IPS-15b (cell line): ENCODE measurements around the gene SLC38A10.

Source experiments
- H3K27me3 ChIP-seq: one replicate; pipeline ENCODE4 v1.6.1; 2013; ENCODE audit warnings: low read length; ENCODE audit not compliant: control insufficient read depth, insufficient read depth
- H3K36me3 ChIP-seq: one replicate; pipeline ENCODE4 v1.6.1; 2013; ENCODE audit warnings: low read length; ENCODE audit not compliant: control insufficient read depth, insufficient read depth
- H3K4me1 ChIP-seq: one replicate; pipeline ENCODE4 v1.6.1; 2013; ENCODE audit warnings: mild to moderate bottlenecking, low read length; ENCODE audit not compliant: control insufficient read depth, insufficient read depth
- H3K4me3 ChIP-seq: one replicate; pipeline ENCODE4 v1.5.1; 2013; ENCODE audit warnings: low read depth, low read length
- H3K9ac ChIP-seq: one replicate; pipeline ENCODE4 v1.6.1; 2013; ENCODE audit warnings: low read depth, mild to moderate bottlenecking, low read length
- H3K9me3 ChIP-seq: one replicate; pipeline ENCODE4 v1.6.1; 2013; ENCODE audit warnings: mild to moderate bottlenecking, low read length; ENCODE audit not compliant: control insufficient read depth, insufficient read depth

Gene SLC38A10

GRCh38 chr17:81298991-81299738, 4.1 kb upstream of the SLC38A10 start:
- Histone ChIP-seq H3K27me3 (no peaks in the 10 kb centered on the region), H3K4me3 (no peak overlapping the region), H3K36me3 (no peaks in the 10 kb centered on the region), H3K9ac (no peak overlapping the region), H3K4me1 (no peaks in the 10 kb centered on the region), H3K9me3 (no peaks in the 10 kb centered on the region)

- no peaks in the 10 kb centered on the region for H3K9me3 ChIP-seq
- H3K4me3 ChIP-seq: no peak overlapping the region
- no peak overlapping the region for H3K9ac ChIP-seq
- H3K36me3 ChIP-seq: no peaks in the 10 kb centered on the region
- H3K4me1 ChIP-seq: no peaks in the 10 kb centered on the region
- no peaks in the 10 kb centered on the region for H3K27me3 ChIP-seq
These were observed 3.4 kb upstream of the SLC38A10 start for GRCh38 chr17:81298325-81298990.

GRCh38 chr17:81295676-81296381, 722 bp upstream of the SLC38A10 start:
- Histone ChIP-seq H3K9me3 (no peaks in the 10 kb centered on the region), H3K36me3 (no peaks in the 10 kb centered on the region), H3K4me3 (peak overlapping the region; percentile 75), H3K27me3 (no peaks in the 10 kb centered on the region), H3K9ac (peak overlapping the region; percentile 73), H3K4me1 (no peaks in the 10 kb centered on the region)

- Histone ChIP-seq H3K4me3 (peak overlapping the region; percentile 75), H3K36me3 (no peaks in the 10 kb centered on the region), H3K9me3 (no peaks in the 10 kb centered on the region), H3K4me1 (no peaks in the 10 kb centered on the region), H3K9ac (peak overlapping the region; percentile 87), H3K27me3 (no peaks in the 10 kb centered on the region)
These were observed 536 bp downstream of the SLC38A10 start for GRCh38 chr17:81294512-81295030.

- Histone ChIP-seq H3K9ac (no peak overlapping the region), H3K27me3 (no peaks in the 10 kb centered on the region), H3K4me3 (no peak overlapping the region), H3K4me1 (no peaks in the 10 kb centered on the region), H3K36me3 (peaks cover 10% of the 10 kb centered on the region), H3K9me3 (no peaks in the 10 kb centered on the region)
These were observed 2.7 kb downstream of the SLC38A10 start for GRCh38 chr17:81292450-81292849.

- H3K4me1 ChIP-seq: no peaks in the 10 kb centered on the region
- H3K4me3 ChIP-seq: no peak overlapping the region
- H3K9me3 ChIP-seq: no peaks in the 10 kb centered on the region
- no peaks in the 10 kb centered on the region for H3K27me3 ChIP-seq
- H3K9ac ChIP-seq: no peak overlapping the region
- peaks cover 10% of the 10 kb centered on the region for H3K36me3 ChIP-seq
These were observed 3.4 kb downstream of the SLC38A10 start for GRCh38 chr17:81291662-81292061.

GRCh38 chr17:81290230-81290629, 4.9 kb downstream of the SLC38A10 start:
- Histone ChIP-seq H3K9me3 (no peaks in the 10 kb centered on the region), H3K4me1 (no peaks in the 10 kb centered on the region), H3K27me3 (no peaks in the 10 kb centered on the region), H3K9ac (no peak overlapping the region), H3K4me3 (no peak overlapping the region), H3K36me3 (peaks cover 10% of the 10 kb centered on the region)

- H3K9me3 ChIP-seq: no peaks in the 10 kb centered on the region
- H3K9ac ChIP-seq: no peak overlapping the region
- H3K27me3 ChIP-seq: no peaks in the 10 kb centered on the region
- H3K4me3 ChIP-seq: no peak overlapping the region
- no peaks in the 10 kb centered on the region for H3K4me1 ChIP-seq
- peaks cover 10% of the 10 kb centered on the region for H3K36me3 ChIP-seq
These were observed 5.5 kb downstream of the SLC38A10 start for GRCh38 chr17:81289627-81290026.

- H3K27me3 ChIP-seq: no peaks in the 10 kb centered on the region
- no peaks in the 10 kb centered on the region for H3K4me1 ChIP-seq
- H3K9me3 ChIP-seq: no peaks in the 10 kb centered on the region
- no peak overlapping the region for H3K9ac ChIP-seq
- H3K4me3 ChIP-seq: no peak overlapping the region
- H3K36me3 ChIP-seq: peaks cover 10% of the 10 kb centered on the region
These were observed 6.4 kb downstream of the SLC38A10 start for GRCh38 chr17:81288715-81289114.

- Histone ChIP-seq H3K9me3 (no peaks in the 10 kb centered on the region), H3K4me3 (no peak overlapping the region), H3K27me3 (no peaks in the 10 kb centered on the region), H3K36me3 (peaks cover 10% of the 10 kb centered on the region), H3K9ac (no peak overlapping the region), H3K4me1 (no peaks in the 10 kb centered on the region)
These were observed 7.2 kb downstream of the SLC38A10 start for GRCh38 chr17:81287741-81288430.

- no peak overlapping the region for H3K9ac ChIP-seq
These were observed 8.0 kb downstream of the SLC38A10 start for GRCh38 chr17:81287152-81287551.

More at GRCh38 chr17:81287152-81287551, 8.0 kb downstream of the SLC38A10 start:
- Histone ChIP-seq H3K4me1 (no peaks in the 10 kb centered on the region), H3K4me3 (no peak overlapping the region), H3K27me3 (no peaks in the 10 kb centered on the region), H3K9me3 (no peaks in the 10 kb centered on the region), H3K36me3 (peaks cover 10% of the 10 kb centered on the region)
